ENCODE data around the gene ADSL.

- TF ChIP-seq, protein P1, sequence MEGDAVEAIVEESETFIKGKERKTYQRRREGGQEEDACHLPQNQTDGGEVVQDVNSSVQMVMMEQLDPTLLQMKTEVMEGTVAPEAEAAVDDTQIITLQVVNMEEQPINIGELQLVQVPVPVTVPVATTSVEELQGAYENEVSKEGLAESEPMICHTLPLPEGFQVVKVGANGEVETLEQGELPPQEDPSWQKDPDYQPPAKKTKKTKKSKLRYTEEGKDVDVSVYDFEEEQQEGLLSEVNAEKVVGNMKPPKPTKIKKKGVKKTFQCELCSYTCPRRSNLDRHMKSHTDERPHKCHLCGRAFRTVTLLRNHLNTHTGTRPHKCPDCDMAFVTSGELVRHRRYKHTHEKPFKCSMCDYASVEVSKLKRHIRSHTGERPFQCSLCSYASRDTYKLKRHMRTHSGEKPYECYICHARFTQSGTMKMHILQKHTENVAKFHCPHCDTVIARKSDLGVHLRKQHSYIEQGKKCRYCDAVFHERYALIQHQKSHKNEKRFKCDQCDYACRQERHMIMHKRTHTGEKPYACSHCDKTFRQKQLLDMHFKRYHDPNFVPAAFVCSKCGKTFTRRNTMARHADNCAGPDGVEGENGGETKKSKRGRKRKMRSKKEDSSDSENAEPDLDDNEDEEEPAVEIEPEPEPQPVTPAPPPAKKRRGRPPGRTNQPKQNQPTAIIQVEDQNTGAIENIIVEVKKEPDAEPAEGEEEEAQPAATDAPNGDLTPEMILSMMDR (IDR thresholded peaks at IDR 0.05): no peak
- TF ChIP-seq EZH2 (IDR thresholded peaks at IDR 0.05; ENCODE audit: borderline replicate concordance, insufficient read depth, low read depth, low read length, poor library complexity, severe bottlenecking): no peak
Observed at GRCh38 chr22:40300316-40300715, 46.0 kb upstream of the ADSL start.

All from B cell (primary cell).